H7 (cell line): ENCODE data around the gene CERK. TPM values are rescaled to one million over a fixed set of nuclear protein-coding genes. Genes with fewer than 3 reads are reported as not detected.

ENCODE experiments used
- DNase-seq: peaks from one replicate; pipeline ENCODE4 v3.0.0; 2012
- H3K27me3 ChIP-seq: 2 replicates; pipeline ENCODE4 v1.6.0; 2011; ENCODE audit warnings: mild to moderate bottlenecking, low read length; ENCODE audit not compliant: control insufficient read depth, insufficient read depth
- H3K36me3 ChIP-seq: replicated peaks from 2 replicates; pipeline ENCODE4 v1.5.1; 2011; ENCODE audit warnings: low read length; ENCODE audit not compliant: control insufficient read depth, insufficient read depth
- H3K4me3 ChIP-seq: 2 replicates; pipeline ENCODE4 v1.5.1; 2011; ENCODE audit warnings: low read depth, mild to moderate bottlenecking, control low read depth, low read length, moderate library complexity; ENCODE audit not compliant: insufficient read depth
- total RNA-seq: library from RNA; depleted of rRNA; stranded (reverse); fragments of >200 nt; shearing (Covaris generic); gene quantifications from 2 replicates; pipeline ENCODE4 v1.2.3, GENCODE V29; 2014

CERK gene
- total RNA-seq, 1 experiment from 2014 or later = 54.8 TPM

DNA sequence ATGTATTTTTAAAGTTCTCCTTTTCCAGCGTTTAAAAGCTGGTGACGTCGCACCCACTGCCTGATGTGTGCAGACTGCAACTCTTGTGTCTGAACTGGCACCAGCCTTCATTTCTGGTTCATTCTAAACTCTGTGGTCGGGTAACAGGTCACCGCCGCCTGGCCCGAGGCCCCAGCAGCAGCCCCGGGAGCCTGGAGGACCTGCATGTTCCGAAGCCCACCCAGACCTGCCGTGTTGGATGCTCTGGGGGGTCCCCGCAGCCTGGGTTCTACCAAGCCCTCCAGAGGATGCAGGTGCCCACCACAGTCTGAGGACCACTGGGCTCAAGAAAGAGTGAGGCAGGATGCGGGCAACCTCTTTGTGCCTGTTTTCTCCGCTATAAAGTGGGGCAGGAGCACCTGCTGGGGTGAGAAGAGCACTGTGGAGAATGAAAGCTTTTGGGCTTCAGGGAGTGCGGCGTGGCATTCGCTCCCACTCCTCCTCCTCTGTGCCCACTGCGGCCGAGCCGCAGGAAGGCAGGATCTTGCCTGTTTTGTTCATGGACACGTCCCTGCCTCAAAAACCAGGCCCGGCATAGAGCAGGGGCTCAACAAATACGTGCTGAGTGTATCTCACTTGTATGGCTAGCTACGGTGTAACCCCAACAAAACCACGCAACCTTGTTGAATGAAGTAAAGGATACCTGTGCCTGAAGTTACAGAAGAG is 40.1 kb downstream of the CERK start:
- H3K27me3 ChIP-seq = no peaks in the 10 kb centered on the region
- H3K4me3 ChIP-seq = no peak overlapping the region
- peaks cover 18% of the 10 kb centered on the region for H3K36me3 ChIP-seq
- DNase-seq = peak; percentile 18

DNA sequence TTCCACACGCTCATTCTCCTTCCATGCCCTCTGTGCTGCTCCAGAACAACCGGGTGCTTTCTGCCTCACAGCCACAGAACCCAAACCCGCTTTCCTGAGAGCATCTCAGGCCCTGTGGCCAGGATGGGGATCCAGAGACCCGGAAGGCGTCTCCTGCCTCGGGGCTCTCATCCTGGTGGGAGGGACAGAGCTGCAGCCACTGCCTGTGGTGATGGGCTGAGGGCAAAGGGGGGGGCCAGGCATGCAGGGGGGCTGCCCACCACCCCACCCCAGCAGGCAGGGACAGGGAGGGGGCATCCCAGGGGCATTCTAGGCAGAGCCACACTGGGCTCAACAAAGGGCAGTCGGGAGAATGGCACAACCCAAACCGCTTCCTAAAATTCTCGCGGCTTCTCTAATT is 41.4 kb downstream of the CERK start:
- H3K36me3 ChIP-seq = peaks cover 20% of the 10 kb centered on the region
- peak; percentile 50 for DNase-seq
- H3K4me3 ChIP-seq = no peak overlapping the region
- no peaks in the 10 kb centered on the region for H3K27me3 ChIP-seq

DNA sequence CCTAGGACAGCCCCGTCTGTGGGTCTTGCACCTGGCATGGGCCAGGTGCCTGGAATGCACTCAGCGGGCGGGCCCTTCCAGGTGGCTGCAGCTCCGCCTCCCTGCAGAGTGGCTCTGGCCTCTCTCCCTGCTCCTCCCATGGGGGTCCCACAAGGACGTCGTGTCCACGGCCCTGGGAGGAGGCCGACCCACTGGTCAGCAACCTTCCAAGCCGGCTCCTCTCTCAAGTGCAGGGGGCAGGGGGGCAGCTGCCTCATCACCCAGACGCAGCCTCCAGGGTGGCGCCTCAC is 41.9 kb downstream of the CERK start:
- Histone ChIP-seq H3K36me3 (peaks cover 23% of the 10 kb centered on the region), H3K4me3 (no peak overlapping the region), H3K27me3 (no peaks in the 10 kb centered on the region)
- DNase-seq = peak; percentile 56

DNA sequence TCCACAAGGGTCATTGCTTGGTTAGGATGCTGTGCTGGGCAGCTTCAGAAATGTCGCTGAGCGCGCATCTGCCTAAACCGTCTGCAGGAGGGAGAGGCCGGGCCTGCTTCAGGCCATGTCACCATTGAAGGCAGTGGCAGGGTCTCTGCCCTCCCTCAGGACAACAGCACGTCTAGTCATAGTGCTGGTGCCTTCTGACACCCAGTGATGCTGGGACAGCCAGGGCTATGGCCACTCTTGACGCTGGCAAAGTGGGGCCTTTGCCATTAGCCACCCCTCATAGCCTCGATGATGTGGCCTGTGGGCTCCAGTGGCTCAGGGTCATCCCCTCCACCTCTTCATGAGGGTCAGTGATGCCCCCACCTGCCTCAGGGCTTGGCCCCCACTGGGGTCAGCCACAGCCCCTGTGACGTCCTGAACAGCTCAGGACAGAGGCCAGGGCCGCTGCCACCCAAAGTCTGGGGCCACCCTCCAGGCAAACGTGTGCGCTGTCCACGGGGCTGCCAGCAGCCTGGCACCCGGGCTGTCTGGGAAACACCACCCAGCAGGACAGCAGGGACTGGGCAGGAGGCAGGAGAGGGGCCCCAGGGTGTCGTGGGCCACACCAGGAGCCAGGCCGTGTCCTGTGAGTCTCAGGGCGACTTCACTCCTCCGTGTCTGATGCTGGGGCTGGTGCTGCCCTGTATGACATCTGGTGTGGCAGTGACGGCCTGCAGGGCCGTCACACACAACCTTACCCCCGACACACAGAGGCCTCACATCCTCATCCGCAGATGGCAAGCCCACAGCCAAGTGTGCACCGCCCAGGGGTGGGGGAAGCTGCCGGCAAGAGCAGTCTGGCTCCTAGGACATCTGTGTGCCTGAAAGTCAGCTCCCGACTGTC is 42.5 kb downstream of the CERK start:
- Histone ChIP-seq H3K4me3 (no peak overlapping the region), H3K27me3 (no peaks in the 10 kb centered on the region), H3K36me3 (peaks cover 19% of the 10 kb centered on the region)
- peak; percentile 33 for DNase-seq

DNA sequence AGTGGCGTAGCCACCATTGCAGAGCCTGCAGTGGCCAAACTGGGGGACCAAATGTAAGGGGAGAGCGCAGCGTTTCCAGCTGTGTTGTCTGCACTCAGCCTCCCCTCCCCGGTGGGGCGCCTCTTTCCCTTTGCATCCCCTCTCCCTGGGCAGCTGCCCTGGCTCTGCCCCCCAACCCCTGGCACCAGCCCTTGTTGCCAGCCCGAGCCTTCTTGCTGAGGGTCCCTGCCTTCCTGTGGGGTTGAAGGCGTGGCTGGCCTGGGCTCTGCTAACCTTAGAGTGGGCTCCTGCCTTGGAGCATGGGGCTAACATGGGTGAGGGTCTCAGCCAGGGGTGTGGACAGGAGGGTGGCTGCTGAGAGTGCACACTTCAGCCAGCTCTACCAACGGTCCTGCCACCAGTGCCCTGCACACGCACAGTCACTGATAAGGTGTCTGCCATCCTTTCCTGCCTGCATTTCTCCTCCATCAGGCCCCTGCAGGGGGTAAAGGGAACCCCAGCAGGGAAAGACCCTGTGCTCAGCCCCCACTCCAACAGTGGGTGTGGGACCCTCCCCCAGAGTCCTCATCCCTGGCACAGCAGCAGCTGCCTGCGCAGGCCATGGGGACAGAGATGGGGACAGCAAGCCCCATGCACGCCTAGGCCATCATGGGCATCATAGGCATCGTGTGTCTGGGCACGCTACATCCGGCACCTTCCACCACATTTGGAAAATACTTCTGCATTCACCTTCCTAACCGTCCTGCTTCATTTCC is 43.5 kb downstream of the CERK start:
- Histone ChIP-seq H3K4me3 (no peak overlapping the region), H3K27me3 (no peaks in the 10 kb centered on the region), H3K36me3 (peaks cover 21% of the 10 kb centered on the region)
- DNase-seq = peak; percentile 49

DNA sequence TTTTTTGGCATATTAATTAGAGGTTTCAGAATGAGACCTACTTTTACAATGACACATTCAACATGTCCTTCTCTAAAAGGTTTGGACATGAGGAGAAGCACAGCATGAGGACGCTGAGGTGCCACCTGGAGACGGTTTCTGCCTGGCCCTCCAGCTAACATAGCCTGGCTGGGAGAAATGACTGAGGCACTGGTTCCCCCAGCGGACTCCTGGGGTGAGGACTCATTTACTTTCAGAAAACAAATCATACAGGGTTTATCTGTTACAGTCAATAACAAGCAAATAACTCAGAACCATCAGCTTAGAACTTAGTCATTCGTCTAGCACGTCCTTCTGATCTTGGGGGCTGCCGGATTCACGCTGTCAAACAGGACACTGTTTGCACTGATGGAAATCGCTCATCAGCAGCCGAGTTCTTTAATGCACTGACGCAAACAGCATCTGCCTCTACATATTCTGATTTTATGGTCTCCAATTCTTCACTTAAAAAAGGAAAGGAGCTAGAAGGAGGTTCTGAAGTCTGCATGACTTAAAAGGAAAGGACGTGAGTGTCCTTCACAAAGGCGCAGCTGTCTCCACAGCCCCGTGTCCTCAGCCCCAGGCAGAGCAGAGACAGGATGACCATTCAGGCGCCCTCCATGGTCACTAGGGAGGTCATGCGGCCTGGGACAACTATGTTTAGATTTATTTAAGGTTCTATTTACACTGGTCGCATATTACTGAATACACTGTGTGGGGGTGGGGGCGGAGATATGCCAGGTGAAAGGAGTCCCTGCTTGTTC is 44.2 kb downstream of the CERK start:
- H3K36me3 ChIP-seq = peaks cover 21% of the 10 kb centered on the region
- H3K27me3 ChIP-seq = no peaks in the 10 kb centered on the region
- no peak overlapping the region for H3K4me3 ChIP-seq
- no peak for DNase-seq

DNA sequence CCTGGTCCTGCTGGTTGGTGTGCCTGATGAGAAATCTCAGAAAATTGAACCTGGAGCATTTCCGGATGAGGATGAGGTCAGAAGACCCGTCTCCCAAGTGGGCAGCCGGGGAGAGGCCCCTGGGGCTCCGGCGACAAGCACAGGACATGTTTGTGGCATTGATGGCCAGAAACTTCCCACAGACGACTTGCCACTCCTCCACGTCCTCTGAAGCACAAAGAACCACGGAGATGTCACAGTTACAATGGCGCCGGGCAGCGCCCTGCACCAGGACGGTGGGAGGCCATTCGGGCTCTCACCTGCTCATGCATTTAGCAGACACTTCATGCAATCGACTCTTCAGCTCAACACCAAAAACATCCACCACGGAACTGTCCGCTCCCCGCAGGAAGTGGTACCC is 46.5 kb downstream of the CERK start:
- H3K36me3 ChIP-seq = peaks cover 21% of the 10 kb centered on the region
- no peak overlapping the region for H3K4me3 ChIP-seq
- H3K27me3 ChIP-seq = no peaks in the 10 kb centered on the region
- no peak for DNase-seq

DNA sequence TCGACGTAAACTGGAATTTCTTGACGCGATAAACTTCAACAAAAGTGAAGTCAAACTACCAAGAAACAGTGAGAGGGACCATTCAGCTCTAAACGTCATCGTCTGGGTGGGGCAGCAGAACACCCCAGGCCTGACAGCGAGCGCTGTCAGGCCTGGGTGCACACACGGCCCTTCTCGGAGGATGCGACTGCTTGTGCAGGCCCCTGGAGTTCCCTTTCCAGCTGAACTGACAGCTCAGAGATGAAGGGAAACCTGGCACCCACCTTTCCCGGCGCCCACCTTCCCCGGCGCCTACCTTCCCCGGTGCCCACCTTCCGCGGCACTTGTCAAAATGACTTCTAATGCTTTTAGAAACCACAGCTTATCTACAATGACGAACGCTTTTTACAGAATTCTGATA is 47.9 kb downstream of the CERK start:
- H3K27me3 ChIP-seq = no peaks in the 10 kb centered on the region
- no peak overlapping the region for H3K4me3 ChIP-seq
- H3K36me3 ChIP-seq = peaks cover 18% of the 10 kb centered on the region
- DNase-seq = no peak

DNA sequence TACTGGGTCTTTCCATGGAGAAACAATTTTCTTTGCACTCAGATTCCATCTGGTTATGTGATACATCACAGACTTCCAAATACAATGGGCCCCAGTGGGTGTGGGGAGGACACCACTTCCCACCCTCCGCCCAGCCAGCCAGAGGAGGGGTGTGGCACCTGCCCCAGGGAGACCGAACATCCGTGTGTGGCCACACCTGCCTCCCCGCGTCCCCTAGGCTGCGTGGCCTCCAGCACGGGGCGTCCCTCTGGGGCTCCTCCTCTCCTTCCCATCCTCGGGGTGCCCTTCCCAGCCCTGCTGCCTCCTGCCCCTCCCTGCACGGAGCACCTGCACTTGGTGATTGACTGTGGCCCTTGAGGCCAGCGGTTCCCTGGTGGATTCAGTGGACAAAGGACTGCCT is 49.1 kb downstream of the CERK start:
- H3K36me3 ChIP-seq = peaks cover 13% of the 10 kb centered on the region

DNA sequence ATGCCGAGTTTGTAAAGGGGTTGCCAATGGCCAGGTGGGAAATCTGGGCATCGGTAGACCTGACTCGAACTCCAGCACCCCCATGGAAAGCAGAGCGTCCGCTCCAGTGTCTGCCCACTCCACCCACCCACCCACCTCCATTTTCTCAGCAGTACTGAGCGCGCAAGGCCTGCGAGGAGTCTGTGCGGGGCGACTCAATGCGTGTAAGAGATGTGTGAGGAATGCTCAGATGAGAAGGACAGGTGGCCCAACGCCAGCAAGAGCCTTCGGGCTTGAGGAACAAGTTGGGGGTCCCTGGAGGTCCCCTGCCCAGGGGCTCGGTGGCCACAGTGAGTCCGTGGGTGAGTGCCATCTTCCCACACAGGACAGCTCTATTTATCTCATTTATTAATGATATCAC is 50.6 kb downstream of the CERK start:
- Histone ChIP-seq H3K27me3 (no peaks in the 10 kb centered on the region), H3K4me3 (no peak overlapping the region), H3K36me3 (peaks cover 10% of the 10 kb centered on the region)
- DNase-seq = no peak

More for the DNA sequence above, 49.1 kb downstream of the CERK start:
- DNase-seq = no peak
- Histone ChIP-seq H3K4me3 (no peak overlapping the region), H3K27me3 (no peaks in the 10 kb centered on the region)

DNA sequence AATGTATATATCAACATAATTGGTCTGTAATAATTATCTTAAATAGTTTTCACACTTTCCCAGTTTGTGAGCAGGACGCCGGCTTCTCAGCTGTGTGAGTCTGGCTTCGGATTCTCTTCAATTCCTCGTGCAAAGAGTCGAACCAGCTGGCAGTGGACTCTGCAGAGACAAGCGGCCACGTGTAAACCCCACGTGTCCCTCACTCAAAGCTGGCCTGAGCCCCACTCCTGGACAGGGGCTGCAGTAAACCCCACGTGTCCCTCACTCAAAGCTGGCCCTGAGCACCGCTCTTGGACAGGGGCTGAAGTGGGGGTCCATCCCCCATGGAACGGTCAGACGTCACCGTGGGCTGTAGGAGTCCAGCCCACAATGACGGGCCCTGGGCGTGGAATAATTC is 51.0 kb downstream of the CERK start:
- peaks cover 10% of the 10 kb centered on the region for H3K36me3 ChIP-seq
- no peak overlapping the region for H3K4me3 ChIP-seq
- no peaks in the 10 kb centered on the region for H3K27me3 ChIP-seq
- no peak for DNase-seq

DNA sequence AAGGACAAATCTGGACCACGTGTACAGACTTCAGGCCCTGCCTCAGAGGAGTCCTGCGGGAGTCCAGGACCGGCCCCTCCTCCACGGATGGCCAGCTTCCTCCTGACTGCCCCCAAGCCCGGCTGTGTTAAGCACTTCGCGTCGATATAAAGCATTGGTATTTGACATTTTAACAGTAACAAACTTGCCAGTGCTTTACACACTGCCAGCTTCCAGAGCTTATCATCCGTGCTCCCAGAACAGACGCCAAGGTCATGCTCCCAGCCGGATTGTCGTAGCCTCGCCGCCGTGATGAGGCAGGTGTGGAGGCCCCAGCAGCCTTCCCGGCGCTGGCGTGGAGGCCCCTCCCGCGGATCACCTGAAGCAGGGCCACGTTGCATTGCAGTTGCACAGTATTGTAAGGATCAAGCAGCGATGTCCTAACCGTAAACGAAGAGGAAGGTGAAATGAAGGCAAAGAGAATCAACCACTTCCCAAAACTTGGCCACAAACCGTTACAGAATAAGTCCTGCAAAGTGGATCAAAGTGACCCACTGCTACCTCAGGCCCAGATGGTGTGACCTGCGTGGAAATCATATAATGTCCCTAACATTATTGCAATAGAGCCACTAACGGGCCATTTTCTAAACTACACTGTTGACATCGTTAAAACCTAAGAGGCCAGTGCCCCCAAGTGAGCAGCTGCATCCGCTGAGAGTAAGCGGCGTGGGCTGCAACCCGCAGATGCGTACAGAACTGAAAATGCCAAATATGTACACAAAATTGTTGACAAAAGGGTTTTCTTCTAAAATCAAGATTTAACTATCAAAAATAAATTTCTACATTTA is 51.6 kb downstream of the CERK start:
- H3K4me3 ChIP-seq = no peak overlapping the region
- H3K36me3 ChIP-seq = peaks cover 7% of the 10 kb centered on the region
- no peak for DNase-seq
- no peaks in the 10 kb centered on the region for H3K27me3 ChIP-seq

DNA sequence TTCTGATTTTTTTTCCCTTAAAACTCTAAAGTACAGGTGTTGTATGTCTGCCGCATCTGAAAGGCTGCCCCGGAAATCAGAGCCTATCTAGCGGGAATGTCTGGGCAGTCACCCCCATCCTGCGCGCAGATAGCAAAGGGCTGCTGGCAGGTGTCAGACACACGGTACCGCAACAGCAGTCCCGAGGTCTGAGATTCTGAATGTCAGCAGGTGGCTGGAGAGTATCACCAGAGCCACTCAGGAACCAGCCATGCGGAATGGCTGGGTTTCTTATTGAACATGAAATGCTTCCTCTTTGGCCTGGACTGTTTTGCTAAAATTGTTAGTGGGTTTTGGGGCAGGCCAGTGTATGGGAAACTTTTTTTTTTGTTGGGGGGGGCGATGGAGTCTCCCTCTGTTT is 53.3 kb downstream of the CERK start:
- Histone ChIP-seq H3K4me3 (no peak overlapping the region), H3K27me3 (no peaks in the 10 kb centered on the region), H3K36me3 (peaks cover 3% of the 10 kb centered on the region)
- no peak for DNase-seq
